ENCODE measurements around the gene SMAD7. TPM values are rescaled to one million over a fixed set of nuclear protein-coding genes. Genes with fewer than 3 reads are reported as not detected.
A peak's percentile ranks its signal among the peaks of the same experiment; 100 is the strongest.

Gene SMAD7
- total and polyA plus RNA-seq, 8 donors = 4.2 to 22.4 (median 6.8) TPM

GRCh38 chr18:48913201-48913600 lies 37.6 kb downstream of the SMAD7 start:
- DNase-seq (no peak), ATAC-seq (peak in 3 of 4 donors; percentile 36 to 73 (median 45))

GRCh38 chr18:48910972-48911545 lies 39.7 kb downstream of the SMAD7 start:
- intact Hi-C loops (cut with DNase I) = no loop called here
- no peaks in the 10 kb centered on the region for H3K27me3 ChIP-seq
- DNase-seq (peak in 1 of 6 donors; percentile 23), FAIRE-seq (no peak), ATAC-seq (no peak)
- H3K27ac ChIP-seq = no peak overlapping the region
- H3K36me3 ChIP-seq = no peaks in the 10 kb centered on the region
- H3K4me3 ChIP-seq = no peak overlapping the region
- no peaks in the 10 kb centered on the region for H3K4me1 ChIP-seq
- no peaks in the 10 kb centered on the region for H3K9me3 ChIP-seq
- WGBS, 2 donors = 85 to 89% methylated on average over 17 of the region's 17 CpGs
- TF ChIP-seq, protein P1, sequence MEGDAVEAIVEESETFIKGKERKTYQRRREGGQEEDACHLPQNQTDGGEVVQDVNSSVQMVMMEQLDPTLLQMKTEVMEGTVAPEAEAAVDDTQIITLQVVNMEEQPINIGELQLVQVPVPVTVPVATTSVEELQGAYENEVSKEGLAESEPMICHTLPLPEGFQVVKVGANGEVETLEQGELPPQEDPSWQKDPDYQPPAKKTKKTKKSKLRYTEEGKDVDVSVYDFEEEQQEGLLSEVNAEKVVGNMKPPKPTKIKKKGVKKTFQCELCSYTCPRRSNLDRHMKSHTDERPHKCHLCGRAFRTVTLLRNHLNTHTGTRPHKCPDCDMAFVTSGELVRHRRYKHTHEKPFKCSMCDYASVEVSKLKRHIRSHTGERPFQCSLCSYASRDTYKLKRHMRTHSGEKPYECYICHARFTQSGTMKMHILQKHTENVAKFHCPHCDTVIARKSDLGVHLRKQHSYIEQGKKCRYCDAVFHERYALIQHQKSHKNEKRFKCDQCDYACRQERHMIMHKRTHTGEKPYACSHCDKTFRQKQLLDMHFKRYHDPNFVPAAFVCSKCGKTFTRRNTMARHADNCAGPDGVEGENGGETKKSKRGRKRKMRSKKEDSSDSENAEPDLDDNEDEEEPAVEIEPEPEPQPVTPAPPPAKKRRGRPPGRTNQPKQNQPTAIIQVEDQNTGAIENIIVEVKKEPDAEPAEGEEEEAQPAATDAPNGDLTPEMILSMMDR (IDR thresholded peaks at IDR 0.05) = no peak

More at GRCh38 chr18:48913201-48913600, 37.6 kb downstream of the SMAD7 start:
- H3K4me3 ChIP-seq = no peak overlapping the region
- no peaks in the 10 kb centered on the region for H3K27me3 ChIP-seq
- 80 to 88% methylated on average over 5 of the region's 5 CpGs for WGBS, 2 donors
- H3K9me3 ChIP-seq = no peaks in the 10 kb centered on the region
- no peaks in the 10 kb centered on the region for H3K4me1 ChIP-seq
- TF ChIP-seq, protein P1 (IDR thresholded peaks at IDR 0.05) = no peak
- intact Hi-C loops (cut with DNase I) = no loop called here
- no peaks in the 10 kb centered on the region for H3K36me3 ChIP-seq
- H3K27ac ChIP-seq = no peak overlapping the region
- no peak for FAIRE-seq

- Histone ChIP-seq H3K36me3 (no peaks in the 10 kb centered on the region), H3K27me3 (no peaks in the 10 kb centered on the region), H3K9me3 (no peaks in the 10 kb centered on the region), H3K4me3 (no peak overlapping the region), H3K27ac (no peak overlapping the region), H3K4me1 (no peaks in the 10 kb centered on the region)
- TF ChIP-seq, protein P1 (IDR thresholded peaks at IDR 0.05) = no peak
- ATAC-seq = no peak
- intact Hi-C loops (cut with DNase I) = no loop called here
- no peak for DNase-seq
- WGBS, 2 donors = 73 to 83% methylated on average over 6 of the region's 6 CpGs
- FAIRE-seq = no peak
Observed at GRCh38 chr18:48909721-48910120, 41.0 kb downstream of the SMAD7 start.

- TF ChIP-seq, protein P1 (IDR thresholded peaks at IDR 0.05) = no peak
- FAIRE-seq = no peak
- intact Hi-C loops (cut with DNase I) = no loop called here
- Histone ChIP-seq H3K9me3 (no peaks in the 10 kb centered on the region), H3K4me3 (no peak overlapping the region), H3K27me3 (no peaks in the 10 kb centered on the region), H3K27ac (no peak overlapping the region), H3K36me3 (no peaks in the 10 kb centered on the region), H3K4me1 (no peaks in the 10 kb centered on the region)
- ATAC-seq = no peak
- WGBS, 2 donors = 61% methylated on average over 3 of the region's 3 CpGs
- DNase-seq = peak in 1 of 6 donors; percentile 3
Observed at GRCh38 chr18:48908916-48909315, 41.8 kb downstream of the SMAD7 start.

DNA sequence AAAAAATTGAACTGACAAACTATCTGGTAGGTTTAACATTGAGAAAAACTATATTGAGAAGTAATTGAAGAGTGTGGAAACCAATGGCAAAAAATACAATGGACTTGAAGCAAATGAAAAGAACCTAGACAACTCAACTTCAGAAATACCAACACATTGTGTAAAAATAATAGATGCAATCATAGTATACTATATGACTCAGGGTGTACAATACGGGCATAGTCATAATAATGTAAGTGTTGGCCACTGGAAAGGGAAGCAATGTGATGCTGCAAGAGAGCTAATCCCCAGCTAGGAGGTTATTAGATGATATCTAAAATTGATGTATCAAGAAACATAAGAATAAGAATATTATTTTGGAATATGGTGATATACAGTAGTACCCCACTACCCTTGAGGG lies 45.3 kb downstream of the SMAD7 start:
- Histone ChIP-seq H3K27ac (no peak overlapping the region), H3K4me1 (peaks cover 0 to 15% (median 6%) of the 10 kb centered on the region in 3 donors)
- intact Hi-C loops (cut with DNase I) = no loop called here

More for the DNA sequence above, 45.3 kb downstream of the SMAD7 start:
- no peaks in the 10 kb centered on the region for H3K36me3 ChIP-seq
- H3K9me3 ChIP-seq = no peaks in the 10 kb centered on the region
- ATAC-seq (no peak), DNase-seq (no peak), FAIRE-seq (no peak)
- TF ChIP-seq, protein P1 (IDR thresholded peaks at IDR 0.05) = no peak
- WGBS, 2 donors = 93 to 96% methylated on average over 1 of the region's 1 CpG
- H3K27me3 ChIP-seq = no peaks in the 10 kb centered on the region
- no peak overlapping the region for H3K4me3 ChIP-seq
